OCI-LY1 (cell line): ENCODE data around the gene PDGFD.

Experiments used
- CTCF ChIP-seq: fragments of 200-600 bp; sonication (generic), shearing (Covaris generic); IDR thresholded peaks from 2 replicates; pipeline ENCODE4 v1.5.1; 2017; ENCODE audit warnings: mild to moderate bottlenecking, antibody characterized with exemption, low read length, moderate library complexity, mixed read lengths
- EZH2 ChIP-seq: fragments of 200-600 bp; sonication (generic), shearing (Covaris generic); IDR thresholded peaks from 2 replicates; pipeline ENCODE4 v1.8.0; 2017; ENCODE audit warnings: borderline replicate concordance, mixed run types, mild to moderate bottlenecking, antibody characterized with exemption, low read length, moderate library complexity, mixed read lengths

- TF ChIP-seq CTCF, result no peak
- TF ChIP-seq EZH2, result no peak
Observed at GRCh38 chr11:104096900-104097299, 67.0 kb downstream of the PDGFD start.
